OCI-M2 (cell line): ENCODE measurements around the gene POLR2E.
"Not testable (repeated sequence)": the region's sequence is repeated elsewhere in the genome, so short reads cannot be mapped to it uniquely, and the experiment has no call there.

Source experiments
- DNase-seq: peaks from one replicate; lab custom pipeline; 2025; ENCODE audit not compliant: unreplicated experiment; lab: John Stamatoyannopoulos, UW

Gene POLR2E

GRCh38 chr19:1126984-1127760 lies 32.0 kb upstream of the POLR2E start:
- DNase-seq, result no peak

DNA sequence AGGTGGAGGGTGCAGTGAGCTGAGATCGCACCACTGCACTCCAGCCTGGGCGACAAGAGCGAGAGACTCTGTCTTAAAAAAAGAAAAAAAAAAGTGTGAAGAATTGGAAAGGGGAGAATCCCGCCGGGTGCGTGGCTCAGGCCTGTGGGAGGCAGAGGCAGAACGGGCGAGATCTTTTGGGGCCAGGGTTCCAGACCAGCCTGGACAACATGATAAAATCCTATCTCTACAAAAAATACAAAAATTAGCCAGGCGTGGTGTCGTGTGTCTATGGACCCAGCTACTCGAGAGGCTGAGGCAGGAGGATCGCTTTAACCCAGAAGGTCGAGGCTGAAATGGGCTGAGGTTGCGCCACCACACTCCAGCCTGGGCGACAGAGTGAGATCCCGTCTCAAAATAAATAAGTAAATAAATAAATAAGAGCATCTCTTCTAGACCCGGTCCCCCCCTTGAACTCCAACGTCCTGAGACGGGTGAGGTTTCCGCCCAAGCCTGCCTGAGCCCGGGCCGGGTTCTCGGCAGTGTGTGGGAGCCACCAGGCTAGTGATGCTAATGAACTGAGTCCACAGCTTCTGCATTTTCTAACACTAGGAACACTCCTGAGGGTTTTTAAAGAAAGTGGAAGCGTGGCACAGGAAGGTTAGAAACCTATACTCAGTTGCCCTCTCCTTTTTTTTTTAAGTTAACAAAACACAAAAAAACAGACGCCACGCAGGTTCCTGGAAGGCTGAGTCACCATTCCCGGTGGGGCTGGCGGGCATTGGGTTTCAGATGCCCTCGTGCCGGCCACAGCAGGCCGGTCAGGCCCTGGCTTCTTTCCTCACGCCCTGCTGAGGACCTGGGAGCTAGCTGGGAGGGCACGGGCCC lies 30.7 kb upstream of the POLR2E start:
- DNase-seq, result no peak

GRCh38 chr19:1123885-1124677 lies 28.9 kb upstream of the POLR2E start:
- no peak for DNase-seq

DNA sequence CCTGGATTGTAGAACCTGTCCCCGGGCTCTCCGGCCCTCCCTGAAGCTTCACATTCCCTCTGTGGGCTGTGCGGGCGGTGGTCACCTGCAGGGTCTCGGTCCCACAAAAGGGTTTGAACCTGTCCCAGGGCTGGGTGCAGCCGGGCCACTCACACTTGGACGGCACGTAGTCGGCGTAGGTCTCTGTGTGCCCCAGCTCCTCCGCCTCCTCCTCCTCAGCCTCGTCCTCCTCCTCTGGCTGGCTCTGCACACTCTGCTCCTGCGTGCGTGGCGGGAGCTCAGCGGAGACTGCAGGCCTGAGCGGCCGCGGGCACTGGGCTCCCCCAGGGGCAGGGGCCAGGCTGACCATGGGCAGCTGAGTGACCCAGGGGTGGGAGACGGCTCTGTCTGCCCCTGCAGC lies 28.2 kb upstream of the POLR2E start:
- DNase-seq, result no peak

DNA sequence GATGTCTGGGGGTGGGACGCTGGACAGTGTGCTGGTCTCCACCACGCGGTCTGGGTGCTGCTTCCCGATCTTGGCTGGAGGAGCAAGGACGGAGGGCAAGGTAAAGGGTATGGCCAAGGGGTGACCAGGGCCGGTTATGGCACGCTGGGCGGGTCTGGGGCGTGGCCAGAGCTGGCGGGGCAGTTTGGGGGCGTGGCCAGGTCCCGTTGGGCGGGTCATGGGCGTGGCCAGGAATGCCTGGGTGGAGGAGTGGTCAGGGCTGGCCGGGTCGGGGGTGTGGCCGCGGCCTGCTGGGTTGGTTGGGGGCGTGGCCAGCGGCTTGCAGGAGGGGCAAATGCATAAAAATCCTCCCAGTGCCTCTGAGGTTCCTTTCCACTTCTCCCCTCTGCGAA lies 27.8 kb upstream of the POLR2E start:
- no peak for DNase-seq

GRCh38 chr19:1122021-1122971 lies 27.1 kb upstream of the POLR2E start:
- no peak for DNase-seq

- DNase-seq, result no peak
Measured at GRCh38 chr19:1121395-1121794, 26.2 kb upstream of the POLR2E start.

DNA sequence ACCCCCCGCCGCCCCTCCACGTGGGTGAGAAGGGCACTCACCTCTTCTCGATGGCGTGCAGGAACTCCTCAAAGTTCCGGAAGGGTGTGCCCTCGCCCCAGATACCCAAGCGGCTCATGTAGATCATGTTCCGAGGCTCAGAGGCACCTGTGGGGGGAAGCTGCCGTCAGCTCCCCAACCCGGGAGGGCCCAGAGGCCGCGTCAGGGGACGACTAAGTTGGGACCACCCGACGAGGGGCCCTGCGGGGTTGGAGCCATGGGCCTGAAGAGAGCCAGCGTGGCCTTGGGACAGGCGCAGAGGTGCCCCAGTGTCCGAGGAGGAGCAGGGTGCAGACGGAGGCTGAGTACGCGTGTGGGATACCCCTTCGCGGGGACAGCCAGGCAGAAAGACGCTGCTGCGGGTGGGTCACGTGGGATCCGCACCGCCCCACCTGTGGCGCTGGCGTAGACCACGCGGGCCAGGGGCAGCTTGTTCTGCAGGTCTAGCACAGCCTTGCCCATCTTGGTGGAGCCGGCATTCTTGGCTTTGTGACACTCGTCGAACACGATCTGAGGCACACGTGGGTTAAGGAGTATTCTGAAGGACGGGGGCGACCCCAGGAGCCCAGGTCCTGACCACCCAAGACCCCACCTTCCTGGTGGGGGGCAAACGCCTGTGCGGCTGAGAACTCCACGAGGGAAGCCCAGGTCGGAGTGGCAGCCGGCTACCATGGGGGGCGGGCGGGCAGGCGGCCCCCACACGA lies 24.5 kb upstream of the POLR2E start:
- DNase-seq, result no peak

DNA sequence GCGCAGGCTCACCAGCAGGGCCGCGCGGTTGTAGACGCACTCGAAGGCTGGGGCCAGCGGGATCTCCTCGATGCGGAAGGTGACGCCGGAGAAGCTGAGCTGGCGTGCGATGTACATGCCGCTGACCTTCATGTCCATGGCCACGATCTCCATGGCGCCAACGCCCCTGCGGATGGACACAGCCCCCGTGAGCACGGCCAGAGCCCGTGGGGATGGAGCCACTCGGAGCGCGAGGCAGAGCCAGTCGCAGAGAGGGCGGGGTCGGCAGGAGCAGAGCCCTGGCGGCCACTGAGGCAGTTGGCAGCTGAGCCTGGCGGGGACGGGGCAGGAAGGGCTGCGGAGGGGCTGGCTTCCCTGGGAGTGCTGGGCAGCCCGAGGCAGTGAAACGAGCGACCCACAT lies 23.8 kb upstream of the POLR2E start:
- DNase-seq, result no peak

GRCh38 chr19:1117654-1118053 lies 22.5 kb upstream of the POLR2E start:
- DNase-seq, result no peak

- no peak for DNase-seq
Measured at GRCh38 chr19:1116726-1117581, 21.8 kb upstream of the POLR2E start.

- DNase-seq, result no peak
Measured at GRCh38 chr19:1115646-1116420, 20.7 kb upstream of the POLR2E start.

GRCh38 chr19:1114728-1115127 lies 19.6 kb upstream of the POLR2E start:
- not testable (repeated sequence) for DNase-seq

GRCh38 chr19:1113986-1114483 lies 18.9 kb upstream of the POLR2E start:
- DNase-seq, result no peak

GRCh38 chr19:1113030-1113985 lies 18.1 kb upstream of the POLR2E start:
- DNase-seq, result no peak

DNA sequence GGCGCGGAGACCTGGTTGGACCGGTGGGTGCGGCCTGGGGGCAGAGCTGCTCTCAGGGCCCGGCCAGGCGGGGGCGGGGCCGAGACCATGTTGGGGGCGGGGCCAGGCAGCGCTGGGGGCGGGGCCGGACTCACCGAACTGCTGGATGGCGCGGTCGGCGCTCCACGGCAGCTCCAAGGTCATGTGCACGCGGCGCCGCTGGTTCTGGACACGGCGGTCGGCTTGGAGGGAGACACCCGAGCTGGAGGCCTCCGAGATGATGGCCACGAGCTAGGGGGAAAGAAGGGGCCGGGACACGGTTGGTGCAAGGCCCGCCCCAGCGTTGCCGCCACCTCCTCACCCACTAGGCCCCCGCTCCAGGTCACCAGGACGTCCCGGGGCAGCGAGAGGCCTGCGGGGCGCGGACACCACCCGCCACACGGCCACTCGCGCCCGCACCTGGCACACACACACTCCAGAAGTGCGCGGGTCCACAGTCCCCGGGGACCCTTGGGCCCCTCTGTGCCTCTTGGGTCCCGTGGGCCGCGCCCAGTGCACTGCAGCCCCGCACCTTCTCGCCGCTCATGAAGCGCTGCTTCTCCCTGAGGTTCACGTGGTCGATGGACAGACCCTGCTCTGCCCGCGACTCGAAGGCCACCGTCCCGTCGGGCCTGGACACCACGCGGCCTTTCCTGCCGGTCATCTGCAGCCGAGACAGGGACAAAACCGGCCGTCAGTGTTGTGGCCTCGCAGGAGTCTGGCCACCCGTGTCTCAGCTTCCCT lies 17.3 kb upstream of the POLR2E start:
- no peak for DNase-seq
